SIG-M5 treated with dmso at 0.1 percent for 504 hours (cell line): ENCODE measurements around the gene PCBP2.

Experiments
- DNase-seq: peaks from one replicate; lab custom pipeline; 2025; ENCODE audit not compliant: unreplicated experiment; lab: John Stamatoyannopoulos, UW

Gene PCBP2

DNA sequence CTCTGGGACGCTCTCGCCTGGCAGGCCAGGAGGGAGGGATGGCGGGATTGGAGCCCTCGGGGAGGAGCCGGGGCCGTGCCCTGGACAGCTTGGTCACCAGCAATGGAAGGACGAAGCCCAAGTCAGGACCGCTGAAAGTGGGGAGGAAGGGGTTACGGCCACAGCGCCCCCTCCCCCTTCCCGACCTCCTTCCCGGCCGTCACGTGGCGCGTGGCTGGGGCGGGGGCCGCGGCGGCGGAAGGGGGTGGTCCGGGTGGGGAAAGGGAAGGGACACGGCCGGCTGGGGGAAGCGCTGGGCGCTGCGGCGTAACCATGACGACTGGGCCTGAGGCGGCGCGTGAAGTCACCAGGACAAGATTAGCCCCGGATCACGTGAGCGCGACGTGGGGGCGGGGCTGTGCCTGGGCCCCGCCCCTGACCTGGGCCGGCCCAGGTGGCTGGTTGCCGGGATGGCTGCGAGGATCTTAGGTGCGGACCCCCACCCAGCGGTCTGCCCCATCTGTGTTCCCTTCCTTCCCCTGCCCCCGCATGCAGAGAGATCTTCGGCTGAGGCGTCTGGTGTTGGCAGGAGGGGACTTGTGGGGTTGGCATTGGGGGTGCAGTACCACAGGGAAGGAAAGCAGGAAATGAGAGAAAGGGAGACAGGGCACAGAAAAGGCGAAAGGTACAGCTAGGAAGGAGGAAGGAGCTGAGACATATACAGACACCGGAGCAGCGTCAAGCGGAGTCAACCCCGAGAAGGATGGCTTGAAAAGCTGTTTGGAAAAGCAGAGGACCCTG, 41.1 kb downstream of the PCBP2 start:
- peak; percentile 82 for DNase-seq

DNA sequence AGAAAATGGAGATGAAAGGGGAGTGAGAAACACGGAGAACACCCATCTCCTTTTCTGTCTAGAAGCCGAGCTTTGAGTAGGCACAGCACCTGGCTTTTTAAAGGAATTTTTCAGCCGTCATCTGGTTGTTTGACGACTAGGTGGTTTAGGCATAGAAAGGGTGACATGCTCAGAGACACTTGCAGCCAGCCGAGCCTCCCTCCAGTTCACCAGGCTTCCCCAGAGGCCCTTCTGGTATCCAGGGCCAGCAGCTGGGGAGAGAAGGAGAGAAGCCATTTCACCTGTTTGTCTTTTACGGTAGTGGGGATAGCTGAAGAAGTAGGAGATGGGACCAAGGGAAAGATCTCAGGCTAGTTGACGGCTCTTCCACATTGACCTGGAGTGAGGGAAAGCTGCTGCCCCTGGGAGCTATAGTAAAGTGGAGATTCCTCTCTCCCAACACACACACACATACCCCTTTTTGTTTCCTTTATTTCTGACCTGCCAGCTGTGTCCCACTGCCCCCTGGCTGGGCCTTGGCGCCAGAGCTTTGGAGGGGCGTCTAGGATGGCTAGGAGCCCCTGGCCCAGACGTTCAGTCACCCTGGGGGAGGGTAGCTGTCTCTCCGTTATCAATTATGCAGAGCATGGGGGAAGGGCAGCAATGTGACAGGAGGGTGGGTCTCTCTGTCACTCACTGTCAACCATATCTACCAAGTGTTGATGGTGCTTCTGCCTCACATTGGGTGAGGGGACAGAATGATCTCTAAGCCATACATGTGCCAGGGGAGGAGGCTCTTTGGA, 41.9 kb downstream of the PCBP2 start:
- DNase-seq, result no peak

DNA sequence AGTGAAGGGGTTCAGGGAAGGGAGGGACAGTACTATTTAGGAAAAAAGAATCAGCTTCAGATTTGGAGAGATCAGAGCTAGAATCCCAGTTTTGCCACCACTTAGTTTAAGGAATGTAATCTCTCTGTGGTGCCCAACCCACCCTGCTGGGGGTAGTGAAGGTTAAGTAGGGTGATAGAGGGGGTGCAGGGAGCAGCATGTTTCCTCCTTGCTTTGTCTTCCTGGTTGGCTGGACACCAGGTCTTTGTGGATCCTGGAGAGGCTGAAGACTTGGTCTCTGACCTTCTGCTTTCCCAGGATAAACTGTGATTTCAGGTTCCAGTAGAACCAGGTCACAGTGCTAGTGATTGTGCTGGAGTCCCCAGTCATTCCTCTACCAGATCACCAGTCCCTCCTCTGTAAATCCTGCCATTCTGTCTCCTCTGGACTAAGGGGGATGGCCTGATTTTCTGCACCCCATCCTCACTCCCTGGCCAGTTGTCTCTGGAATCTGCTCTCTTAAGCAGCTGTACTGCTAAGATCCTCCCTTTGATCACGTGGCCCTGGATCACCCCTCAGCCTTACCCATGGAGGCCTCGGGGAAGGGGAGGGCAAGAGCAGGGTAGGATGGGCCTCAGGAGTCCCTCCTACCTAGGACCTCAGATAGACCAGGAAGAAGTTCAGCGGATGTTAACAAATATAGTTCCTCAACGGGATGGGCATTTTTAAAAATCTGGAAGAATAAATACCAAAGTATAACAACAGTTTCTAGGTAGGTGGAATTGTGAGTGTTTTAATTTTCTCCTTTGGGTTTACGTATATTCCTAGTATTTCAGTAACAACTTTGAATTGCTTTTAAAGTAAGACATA, 44.2 kb downstream of the PCBP2 start:
- DNase-seq, result peak; percentile 80

DNA sequence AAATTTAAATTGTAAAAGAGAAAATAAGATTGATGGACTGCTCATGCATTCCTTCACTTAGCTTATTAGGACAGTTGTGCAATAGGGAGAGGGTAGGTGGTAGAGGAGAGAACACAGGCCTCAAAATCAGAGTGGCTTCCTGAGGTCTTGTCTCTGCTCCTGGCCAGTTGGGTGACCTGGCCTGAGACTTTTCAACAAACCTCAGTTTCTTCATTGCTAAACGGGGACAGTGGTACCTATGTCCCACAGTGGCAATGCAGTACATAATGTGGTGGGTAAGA, 44.8 kb downstream of the PCBP2 start:
- no peak for DNase-seq

DNA sequence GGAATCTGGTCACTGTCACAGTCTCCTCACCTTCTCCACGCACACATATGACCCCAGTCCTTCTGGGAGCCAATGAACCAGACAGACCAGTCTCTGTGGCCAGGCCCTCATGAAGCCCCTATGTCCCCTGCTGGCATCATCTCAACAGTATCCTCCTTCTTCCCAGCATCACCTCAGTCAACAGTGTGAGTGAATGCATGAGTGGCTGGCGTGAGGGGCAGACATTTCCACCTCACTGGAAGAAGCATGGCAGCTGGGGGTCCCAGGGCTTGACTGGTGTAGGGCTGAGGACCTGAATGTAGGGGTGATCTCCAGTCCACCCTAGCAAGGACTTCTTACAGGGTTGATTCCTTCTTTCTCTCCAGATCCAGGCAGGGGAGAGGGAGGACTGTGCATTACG, 45.6 kb downstream of the PCBP2 start:
- DNase-seq, result no peak

DNA sequence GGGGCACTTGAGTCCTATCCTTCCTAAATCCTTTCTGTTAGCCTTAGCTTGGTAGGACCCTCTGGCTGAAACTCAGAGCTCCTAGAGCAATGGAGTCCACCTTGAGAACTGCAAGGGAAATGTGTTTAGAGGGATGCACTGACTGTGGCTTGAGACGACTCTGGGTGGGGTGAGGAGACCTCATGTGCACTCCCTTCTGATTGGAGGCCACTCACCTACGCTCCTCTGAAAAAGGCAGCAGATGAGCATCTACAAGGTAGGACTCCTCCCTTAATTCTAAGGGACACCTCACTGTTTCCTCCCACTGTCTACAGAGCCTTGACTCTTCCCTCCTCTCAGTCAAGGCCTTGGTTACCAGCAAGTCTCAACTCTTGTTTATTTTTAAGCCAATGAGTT, 46.3 kb downstream of the PCBP2 start:
- DNase-seq, result no peak

DNA sequence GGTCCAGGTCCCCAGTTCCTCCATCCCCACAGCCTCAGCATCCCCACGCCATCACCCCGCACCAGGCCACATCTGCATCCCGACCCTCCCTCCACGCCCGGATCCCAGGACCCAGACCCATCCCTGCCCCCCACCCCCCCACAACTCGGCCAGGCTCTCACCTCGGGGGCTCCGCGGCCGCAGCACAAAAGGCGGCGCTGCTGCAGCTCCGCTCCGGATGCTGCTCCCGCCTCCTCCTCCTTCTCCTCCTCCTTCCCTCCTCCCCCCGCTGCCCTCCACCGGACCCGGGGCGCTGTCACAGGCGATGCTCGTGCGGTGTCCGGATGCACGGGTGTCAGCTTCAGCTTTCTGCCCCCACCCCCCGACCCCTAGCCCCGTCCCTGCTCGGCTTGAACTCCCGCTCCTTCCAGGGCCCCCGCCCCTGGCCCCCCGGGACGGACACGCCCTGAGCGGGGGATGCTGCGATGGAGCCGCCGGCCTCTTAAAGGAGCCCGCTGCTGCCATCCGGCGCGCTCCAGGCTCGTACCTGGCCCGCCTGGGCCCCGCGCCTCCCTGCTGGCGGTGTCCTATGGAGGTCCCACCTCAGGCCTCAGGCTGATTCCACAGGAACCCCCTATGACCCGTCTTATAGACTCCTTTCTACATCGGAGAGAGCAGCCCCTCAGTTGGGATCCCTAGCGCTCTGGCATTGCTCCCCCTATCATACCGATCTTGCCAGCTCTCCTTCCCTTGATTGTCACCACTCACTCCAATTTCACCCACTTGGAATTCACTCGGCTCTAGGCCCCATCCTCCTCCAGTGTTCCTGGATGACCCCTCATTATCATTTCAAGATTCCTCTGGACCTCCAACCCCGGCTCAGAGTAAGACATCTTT, 47.6 kb downstream of the PCBP2 start, which contains the start of gene MAP3K12:
MAP3K12 (minus strand) TSS at position 193 of the 876 bp plus-strand sequence. CDS start 12,067 bp downstream, outside the sequence.
- DNase-seq, result peak; percentile 75

DNA sequence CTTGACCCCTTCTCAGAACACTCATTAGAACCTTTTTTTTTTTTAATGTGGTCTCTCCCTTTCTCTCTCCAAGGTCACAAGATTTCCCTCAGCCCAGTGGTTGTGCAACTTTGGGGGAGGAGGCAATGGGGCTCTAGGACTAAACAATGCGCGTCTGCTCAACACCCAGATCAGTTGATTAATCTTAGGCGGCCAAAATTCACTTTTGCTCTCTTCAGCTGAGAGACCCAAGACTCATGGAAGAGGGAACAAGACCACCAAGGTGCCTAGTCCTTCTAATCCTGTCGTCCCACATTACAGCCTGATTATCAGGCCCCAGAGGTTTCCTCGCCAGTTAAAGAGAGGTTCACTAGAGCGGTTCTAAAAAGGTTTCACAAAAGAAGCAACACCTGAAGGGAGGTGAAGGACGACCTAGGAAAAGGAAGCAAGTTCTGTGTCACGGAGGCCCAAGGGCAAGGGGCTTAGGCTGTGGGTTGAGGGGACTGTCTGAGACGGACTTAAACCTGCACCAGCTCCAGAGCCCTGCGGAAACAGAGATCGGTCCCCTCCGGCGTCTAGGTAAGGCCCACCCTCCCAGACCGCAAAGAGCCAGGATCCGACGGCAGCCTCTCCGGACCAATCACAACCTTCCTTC, 48.4 kb downstream of the PCBP2 start:
- DNase-seq, result peak; percentile 86

DNA sequence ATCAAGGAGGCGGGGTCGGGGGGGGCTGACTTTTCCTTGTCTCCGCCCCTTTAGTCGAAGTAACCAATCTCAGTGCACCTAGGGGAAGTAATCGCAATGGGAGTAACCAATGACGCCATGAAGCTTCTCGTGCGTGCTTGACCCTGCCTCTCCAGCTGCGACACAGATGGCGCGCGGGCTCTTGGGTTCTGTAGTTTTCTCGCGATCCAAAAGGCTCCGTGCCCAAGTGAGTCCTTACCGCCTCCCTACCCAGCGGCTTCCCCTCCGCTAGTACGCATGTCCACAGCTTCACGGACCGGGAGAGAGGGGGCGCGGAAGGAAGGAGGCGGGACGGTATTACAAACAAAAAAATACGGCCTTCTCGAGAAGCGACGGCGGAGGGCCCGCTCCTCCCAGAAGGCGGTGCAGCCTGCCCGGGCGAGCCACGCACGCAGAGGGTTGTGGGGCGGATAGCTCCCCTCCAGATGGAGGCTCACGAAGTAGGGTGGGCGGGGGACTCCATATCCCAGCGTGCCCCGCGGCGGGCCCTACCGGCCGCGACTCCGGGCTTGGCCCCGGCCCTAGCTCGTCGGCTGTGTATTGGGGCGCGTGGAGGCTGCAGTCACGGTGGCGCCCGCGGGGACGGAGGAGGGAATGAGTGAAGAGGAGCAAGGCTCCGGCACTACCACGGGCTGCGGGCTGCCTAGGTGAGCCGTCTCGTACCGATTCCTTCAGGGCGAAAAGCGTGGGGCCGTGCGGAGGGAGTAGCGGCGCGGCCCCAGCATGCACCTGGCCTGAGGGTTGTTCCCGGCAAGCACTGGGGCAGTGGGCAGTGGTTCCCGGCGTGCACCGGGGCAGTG, 49.1 kb downstream of the PCBP2 start, which contains the start of gene TARBP2:
TARBP2 (plus strand) TSS at position 508 of the 839 bp plus-strand sequence; CDS start at position 634, 126 bp downstream.
- peak; percentile 100 for DNase-seq

DNA sequence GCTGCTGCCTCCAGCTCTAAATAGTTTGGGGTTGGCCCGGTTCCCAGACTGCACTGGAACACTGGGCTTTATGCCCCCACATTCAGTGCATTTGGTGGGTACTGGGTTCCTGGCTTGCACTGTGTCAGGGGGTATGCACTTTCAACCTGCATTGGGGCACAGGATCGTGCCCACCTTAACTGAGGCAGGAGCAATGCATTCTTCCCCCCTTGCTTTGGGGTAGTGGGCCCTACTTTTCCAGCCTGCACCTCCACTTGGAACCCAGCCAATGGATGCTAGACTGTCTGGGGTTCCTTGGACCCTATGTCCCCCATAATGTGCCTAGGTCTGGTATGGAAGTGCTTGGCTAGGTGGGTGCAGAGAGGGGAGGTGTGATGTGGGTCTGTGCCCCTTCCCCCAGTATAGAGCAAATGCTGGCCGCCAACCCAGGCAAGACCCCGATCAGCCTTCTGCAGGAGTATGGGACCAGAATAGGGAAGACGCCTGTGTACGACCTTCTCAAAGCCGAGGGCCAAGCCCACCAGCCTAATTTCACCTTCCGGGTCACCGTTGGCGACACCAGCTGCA, 49.8 kb downstream of the PCBP2 start:
- no peak for DNase-seq

DNA sequence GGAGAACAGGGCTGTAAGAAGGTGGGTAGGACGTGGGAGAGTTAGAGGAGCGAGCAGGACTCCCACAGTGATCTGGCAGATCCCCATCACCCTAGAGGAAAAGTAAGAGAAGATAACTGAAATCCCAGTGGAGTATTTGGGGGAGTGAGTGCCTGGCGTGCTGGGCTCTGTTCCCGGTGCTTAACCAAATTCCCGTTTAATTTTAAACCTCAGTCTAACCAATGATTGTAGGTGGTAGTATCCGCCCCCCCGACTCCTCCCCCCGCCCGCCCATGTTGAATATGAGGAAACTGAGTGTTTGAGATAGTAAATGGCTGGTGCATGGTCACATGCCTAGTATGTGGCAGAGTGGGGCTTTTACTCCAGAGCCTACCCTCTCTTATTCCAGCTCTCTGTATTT, 50.4 kb downstream of the PCBP2 start:
- peak; percentile 25 for DNase-seq

DNA sequence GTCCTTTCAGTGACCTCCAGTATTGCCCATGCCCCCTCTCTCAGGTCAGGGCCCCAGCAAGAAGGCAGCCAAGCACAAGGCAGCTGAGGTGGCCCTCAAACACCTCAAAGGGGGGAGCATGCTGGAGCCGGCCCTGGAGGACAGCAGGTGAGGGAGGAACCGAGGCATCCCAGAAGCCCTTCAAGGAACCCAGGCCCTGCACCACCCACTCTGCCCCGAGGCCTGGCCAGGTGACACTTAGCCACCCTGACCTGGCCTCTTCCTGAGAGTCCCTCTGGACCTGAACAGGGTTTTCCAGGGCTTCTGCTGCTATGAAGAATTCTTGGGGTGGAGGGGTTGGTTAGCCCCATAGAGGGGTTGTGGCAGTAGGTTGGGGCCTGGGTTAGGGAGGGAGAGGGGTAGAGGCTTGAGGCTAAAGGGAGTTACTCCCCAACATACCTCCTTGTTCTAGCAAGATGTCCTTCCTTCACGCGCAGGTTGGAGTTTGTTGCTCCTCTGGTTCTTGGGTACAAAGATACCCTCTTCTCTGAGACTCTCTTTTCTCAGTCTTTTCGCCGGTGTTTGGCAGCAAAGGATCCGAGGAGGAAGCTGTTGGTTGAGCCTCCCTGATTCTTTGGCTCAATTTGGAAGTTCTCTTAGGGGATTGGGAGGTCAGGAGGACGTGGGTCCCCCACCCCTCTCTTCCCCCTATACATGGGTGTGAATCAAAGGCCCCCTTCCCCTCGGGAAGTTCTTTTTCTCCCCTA, 51.3 kb downstream of the PCBP2 start:
- no peak for DNase-seq

DNA sequence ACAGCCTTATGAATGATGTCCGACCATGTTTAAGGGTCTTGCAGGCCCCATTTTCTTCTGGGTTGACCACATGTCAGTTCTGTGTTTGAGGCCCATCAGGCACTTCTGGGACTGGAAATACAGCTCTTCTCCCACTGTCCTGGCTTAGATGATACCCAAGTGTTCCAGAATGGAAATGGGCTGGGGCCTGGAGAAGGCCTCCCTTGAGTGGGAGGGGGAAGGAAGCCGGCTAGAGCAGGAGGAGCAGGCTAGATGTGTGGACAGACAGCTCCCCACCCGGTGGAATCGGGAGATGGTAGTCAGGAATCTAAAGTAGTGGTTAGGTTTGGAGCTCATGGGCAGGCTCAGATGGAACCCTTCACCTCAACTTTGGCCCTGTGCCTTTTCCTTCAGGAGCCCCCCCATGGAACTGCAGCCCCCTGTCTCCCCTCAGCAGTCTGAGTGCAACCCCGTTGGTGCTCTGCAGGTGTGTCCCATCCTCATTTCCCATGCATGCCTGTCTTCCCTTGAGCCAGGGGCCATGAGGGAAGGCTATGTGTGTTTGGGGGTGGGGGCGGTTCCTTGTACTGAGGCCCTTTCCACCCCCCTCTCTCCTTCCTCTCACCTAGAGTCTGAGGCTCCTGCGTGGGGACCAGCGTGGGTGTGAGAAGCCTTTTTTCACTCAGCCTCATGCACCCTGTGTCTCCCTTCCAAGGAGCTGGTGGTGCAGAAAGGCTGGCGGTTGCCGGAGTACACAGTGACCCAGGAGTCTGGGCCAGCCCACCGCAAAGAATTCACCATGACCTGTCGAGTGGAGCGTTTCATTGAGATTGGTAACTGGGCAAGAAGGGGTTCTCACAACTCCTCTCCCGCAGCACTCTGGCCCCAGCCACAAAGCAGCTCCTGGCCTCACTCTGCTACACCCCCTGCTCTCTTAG, 52.4 kb downstream of the PCBP2 start:
- DNase-seq, result no peak

DNA sequence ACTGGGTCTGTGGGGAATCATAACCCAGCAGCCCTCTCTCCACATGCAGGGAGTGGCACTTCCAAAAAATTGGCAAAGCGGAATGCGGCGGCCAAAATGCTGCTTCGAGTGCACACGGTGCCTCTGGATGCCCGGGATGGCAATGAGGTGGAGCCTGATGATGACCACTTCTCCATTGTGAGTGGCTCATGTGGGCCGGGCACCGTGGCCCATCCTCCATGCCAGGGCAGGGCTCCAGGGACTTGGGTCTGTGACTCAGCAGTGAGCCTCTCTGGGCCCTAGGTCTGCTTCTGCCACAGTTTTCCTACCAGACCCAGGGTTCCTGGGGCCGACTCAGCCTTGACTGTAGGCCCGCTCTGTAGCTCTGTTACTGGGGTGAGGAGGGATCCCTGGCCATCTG, 53.2 kb downstream of the PCBP2 start:
- DNase-seq, result no peak

DNA sequence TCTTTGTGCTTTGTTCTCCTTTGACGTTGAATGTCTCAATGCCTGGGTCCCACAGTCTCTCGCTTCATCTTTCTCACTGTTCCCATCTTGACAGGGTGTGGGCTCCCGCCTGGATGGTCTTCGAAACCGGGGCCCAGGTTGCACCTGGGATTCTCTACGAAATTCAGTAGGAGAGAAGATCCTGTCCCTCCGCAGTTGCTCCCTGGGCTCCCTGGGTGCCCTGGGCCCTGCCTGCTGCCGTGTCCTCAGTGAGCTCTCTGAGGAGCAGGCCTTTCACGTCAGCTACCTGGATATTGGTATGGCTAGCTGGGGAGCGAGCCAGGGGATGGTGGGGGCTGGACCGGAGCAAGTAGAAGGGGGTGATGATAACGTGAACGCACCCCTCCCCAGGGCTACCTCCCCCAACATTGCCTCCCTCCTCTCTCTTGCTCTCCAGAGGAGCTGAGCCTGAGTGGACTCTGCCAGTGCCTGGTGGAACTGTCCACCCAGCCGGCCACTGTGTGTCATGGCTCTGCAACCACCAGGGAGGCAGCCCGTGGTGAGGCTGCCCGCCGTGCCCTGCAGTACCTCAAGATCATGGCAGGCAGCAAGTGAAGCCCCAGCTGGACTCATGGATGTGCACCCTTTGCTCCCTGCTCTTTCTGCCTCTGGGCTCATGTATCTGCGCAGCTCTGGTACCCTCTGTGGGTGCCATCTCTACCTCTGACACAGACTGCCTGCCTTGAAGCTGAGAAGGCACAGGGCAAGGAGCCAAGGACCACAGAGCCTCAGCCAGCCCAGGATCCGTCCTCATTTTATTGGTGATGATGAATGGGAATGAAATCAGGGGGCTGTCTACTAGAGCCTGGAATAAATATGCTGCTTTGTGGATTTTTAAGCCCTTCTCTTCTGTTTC, 53.9 kb downstream of the PCBP2 start:
- DNase-seq, result no peak

DNA sequence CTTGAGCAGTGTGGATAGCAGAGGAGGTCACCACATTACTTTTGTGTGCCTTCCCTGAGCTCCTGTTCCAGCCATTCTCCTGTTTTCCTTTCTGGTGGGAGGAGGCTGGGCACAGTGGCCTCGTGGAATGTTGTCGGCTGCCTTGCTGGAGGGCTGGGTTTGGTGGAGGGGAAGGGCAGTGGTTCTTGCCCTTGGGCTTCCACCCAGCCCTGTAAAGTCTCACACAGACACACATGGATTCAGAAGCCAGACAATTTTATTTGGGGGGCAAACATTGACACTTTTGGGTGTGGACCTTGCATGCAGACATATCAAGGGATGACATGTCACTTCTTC, 54.5 kb downstream of the PCBP2 start:
- no peak for DNase-seq
